SU-DHL-6 (cell line): ENCODE measurements around the gene USB1.

Experiments used
- EZH2phosphoT487 ChIP-seq: fragments of 200-600 bp; sonication (generic), shearing (Covaris generic); conservative IDR thresholded peaks from 2 replicates; pipeline ENCODE4 v1.6.1; 2018; ENCODE audit warnings: mild to moderate bottlenecking, antibody characterized with exemption, low read length, moderate library complexity, mixed read lengths
- TF ChIP-seq, protein P1 (sequence below): fragments of 200-600 bp; sonication (generic); IDR thresholded peaks from one replicate; pipeline ENCODE4 v1.5.1; 2017; ENCODE audit warnings: antibody characterized with exemption, mild to moderate bottlenecking, low read length, moderate library complexity; ENCODE audit not compliant: insufficient read depth, poor library complexity, severe bottlenecking

DNA sequence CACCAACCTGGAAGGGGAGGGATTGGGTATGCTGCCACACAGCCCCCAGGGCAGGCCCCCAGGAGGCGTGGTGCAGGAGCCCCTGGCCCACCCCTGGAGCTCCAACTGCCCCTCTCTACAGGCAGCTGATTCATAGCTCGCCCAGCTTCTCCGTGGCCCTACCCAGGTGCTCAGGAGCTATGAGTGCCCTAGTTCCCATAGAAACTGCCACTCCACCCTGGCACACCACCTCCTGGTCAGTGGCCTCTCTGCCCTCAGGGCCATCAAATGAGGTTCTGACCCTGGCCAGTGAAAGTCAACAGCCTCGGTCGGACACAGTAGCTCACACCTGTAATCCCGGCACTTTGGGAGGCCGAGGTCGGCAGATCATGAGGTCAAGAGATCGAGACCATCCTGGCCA lies 48.3 kb upstream of the USB1 start:
- TF ChIP-seq, protein P1, sequence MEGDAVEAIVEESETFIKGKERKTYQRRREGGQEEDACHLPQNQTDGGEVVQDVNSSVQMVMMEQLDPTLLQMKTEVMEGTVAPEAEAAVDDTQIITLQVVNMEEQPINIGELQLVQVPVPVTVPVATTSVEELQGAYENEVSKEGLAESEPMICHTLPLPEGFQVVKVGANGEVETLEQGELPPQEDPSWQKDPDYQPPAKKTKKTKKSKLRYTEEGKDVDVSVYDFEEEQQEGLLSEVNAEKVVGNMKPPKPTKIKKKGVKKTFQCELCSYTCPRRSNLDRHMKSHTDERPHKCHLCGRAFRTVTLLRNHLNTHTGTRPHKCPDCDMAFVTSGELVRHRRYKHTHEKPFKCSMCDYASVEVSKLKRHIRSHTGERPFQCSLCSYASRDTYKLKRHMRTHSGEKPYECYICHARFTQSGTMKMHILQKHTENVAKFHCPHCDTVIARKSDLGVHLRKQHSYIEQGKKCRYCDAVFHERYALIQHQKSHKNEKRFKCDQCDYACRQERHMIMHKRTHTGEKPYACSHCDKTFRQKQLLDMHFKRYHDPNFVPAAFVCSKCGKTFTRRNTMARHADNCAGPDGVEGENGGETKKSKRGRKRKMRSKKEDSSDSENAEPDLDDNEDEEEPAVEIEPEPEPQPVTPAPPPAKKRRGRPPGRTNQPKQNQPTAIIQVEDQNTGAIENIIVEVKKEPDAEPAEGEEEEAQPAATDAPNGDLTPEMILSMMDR = no peak
- TF ChIP-seq EZH2phosphoT487 = no peak
